OCI-LY1 (cell line): Measurements from ENCODE around the gene ZNF519.

Source experiments
- EZH2 ChIP-seq: fragments of 200-600 bp; sonication (generic), shearing (Covaris generic); IDR thresholded peaks from 2 replicates; pipeline ENCODE4 v1.8.0; 2017; ENCODE audit warnings: borderline replicate concordance, mixed run types, mild to moderate bottlenecking, antibody characterized with exemption, low read length, moderate library complexity, mixed read lengths
- TF ChIP-seq, protein P1 (sequence below): fragments of 200-600 bp; sonication (generic), shearing (Covaris generic); IDR thresholded peaks from 2 replicates; pipeline ENCODE4 v1.5.1; 2017; ENCODE audit warnings: mild to moderate bottlenecking, antibody characterized with exemption, low read length, moderate library complexity, mixed read lengths

DNA sequence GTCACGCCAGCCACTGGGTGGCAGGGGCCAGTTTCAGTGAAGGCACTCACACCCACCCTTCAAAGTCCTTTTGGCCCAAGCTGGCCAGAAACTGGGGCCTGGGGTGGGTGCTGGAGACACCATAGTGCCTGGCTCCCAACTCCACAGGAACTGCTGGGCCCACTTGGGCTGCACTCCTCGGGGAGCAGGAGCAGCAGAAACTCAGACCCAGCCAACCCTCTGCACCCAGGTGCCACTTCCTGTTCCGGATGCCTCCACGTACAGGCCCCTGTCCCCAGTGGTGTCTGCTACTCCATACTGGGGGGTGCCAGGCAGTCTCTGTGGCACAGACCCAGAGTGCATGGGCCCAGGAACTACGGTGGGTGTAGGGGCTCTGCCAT, 42.5 kb upstream of the ZNF519 start:
- TF ChIP-seq EZH2 = no peak
- TF ChIP-seq, protein P1, sequence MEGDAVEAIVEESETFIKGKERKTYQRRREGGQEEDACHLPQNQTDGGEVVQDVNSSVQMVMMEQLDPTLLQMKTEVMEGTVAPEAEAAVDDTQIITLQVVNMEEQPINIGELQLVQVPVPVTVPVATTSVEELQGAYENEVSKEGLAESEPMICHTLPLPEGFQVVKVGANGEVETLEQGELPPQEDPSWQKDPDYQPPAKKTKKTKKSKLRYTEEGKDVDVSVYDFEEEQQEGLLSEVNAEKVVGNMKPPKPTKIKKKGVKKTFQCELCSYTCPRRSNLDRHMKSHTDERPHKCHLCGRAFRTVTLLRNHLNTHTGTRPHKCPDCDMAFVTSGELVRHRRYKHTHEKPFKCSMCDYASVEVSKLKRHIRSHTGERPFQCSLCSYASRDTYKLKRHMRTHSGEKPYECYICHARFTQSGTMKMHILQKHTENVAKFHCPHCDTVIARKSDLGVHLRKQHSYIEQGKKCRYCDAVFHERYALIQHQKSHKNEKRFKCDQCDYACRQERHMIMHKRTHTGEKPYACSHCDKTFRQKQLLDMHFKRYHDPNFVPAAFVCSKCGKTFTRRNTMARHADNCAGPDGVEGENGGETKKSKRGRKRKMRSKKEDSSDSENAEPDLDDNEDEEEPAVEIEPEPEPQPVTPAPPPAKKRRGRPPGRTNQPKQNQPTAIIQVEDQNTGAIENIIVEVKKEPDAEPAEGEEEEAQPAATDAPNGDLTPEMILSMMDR = no peak
